CD14-positive monocyte (primary cell): ENCODE measurements around the gene CLEC4A. TPM values are rescaled to one million over a fixed set of nuclear protein-coding genes. Genes with fewer than 3 reads are reported as not detected.

Experiments used
- DNase-seq, 3 donors: peaks; one replicate each; pipeline ENCODE4 v3.0.0-alpha.2; 2011 to 2022
- H2AFZ ChIP-seq: 2 replicates; pipeline ENCODE4 v1.6.0; 2012; ENCODE audit warnings: mild to moderate bottlenecking, low read depth, low read length, inconsistent platforms; ENCODE audit not compliant: insufficient read depth, poor library complexity, severe bottlenecking
- H3K27ac ChIP-seq, 2 donors: 1 replicate in 1 of 2; 2 replicates in 1 of 2; pipeline ENCODE4 v1.5.1; 2012 to 2013; ENCODE audit warnings: low read length in 2 of 2, control low read depth in 1 of 2, inconsistent platforms in 1 of 2, low read depth in 1 of 2, mild to moderate bottlenecking in 1 of 2
- H3K27me3 ChIP-seq, 2 donors: one replicate each; pipeline versions ENCODE4 v1.6.0 to v1.6.1; 2011 to 2013; ENCODE audit warnings: low read length in 2 of 2; ENCODE audit not compliant: control insufficient read depth in 2 of 2, insufficient read depth in 2 of 2
- H3K36me3 ChIP-seq, 2 donors: replicated peaks in 1 of 2; 1 replicate in 1 of 2; 2 replicates in 1 of 2; pipeline versions ENCODE4 v1.5.1 to v1.6.1; 2012 to 2013; ENCODE audit warnings: low read length in 2 of 2, control low read depth in 1 of 2, inconsistent platforms in 1 of 2, mild to moderate bottlenecking in 1 of 2; ENCODE audit not compliant: insufficient read depth in 2 of 2, control insufficient read depth in 1 of 2
- H3K4me1 ChIP-seq, 2 donors: 1 replicate in 1 of 2; 2 replicates in 1 of 2; pipeline versions ENCODE4 v1.5.1 to v1.6.1; 2012 to 2013; ENCODE audit warnings: low read length in 2 of 2, control low read depth in 1 of 2, inconsistent platforms in 1 of 2, mild to moderate bottlenecking in 1 of 2, moderate library complexity in 1 of 2; ENCODE audit not compliant: insufficient read depth in 2 of 2, control insufficient read depth in 1 of 2
- H3K4me2 ChIP-seq: replicated peaks from 2 replicates; pipeline ENCODE3; 2012; ENCODE audit warnings: low read length, moderate library complexity, mild to moderate bottlenecking; ENCODE audit not compliant: poor library complexity, severe bottlenecking; ENCODE audit errors: extremely low read depth
- H3K4me3 ChIP-seq, 3 experiments: fragments of 200-600 bp in 1 of 3; sonication (generic) in 1 of 3; replicated peaks in 1 of 3; 1 replicate in 2 of 3; 2 replicates in 1 of 3; pipeline ENCODE4 v1.5.1; 2011 to 2013; ENCODE audit warnings: low read length in 3 of 3, mild to moderate bottlenecking in 3 of 3, control low read depth in 2 of 3, low read depth in 2 of 3, inconsistent platforms in 1 of 3, moderate library complexity in 1 of 3
- H3K79me2 ChIP-seq: 2 replicates; pipeline ENCODE4 v1.6.0; 2012; ENCODE audit warnings: mild to moderate bottlenecking, control low read depth, inconsistent platforms, low read length, moderate library complexity; ENCODE audit not compliant: insufficient read depth
- H3K9ac ChIP-seq: 2 replicates; pipeline ENCODE4 v1.6.0; 2017; ENCODE audit warnings: low read length, mild to moderate bottlenecking; ENCODE audit not compliant: insufficient read depth, poor library complexity, severe bottlenecking
- H3K9me3 ChIP-seq, 2 donors: replicated peaks in 1 of 2; 1 replicate in 1 of 2; 2 replicates in 1 of 2; pipeline versions ENCODE4 v1.5.1 to v1.6.1; 2012 to 2013; ENCODE audit warnings: low read length in 2 of 2, control low read depth in 1 of 2; ENCODE audit not compliant: control insufficient read depth in 1 of 2, insufficient read depth in 1 of 2
- H4K20me1 ChIP-seq: 2 replicates; pipeline ENCODE4 v1.6.0; 2012; ENCODE audit warnings: mild to moderate bottlenecking, low read length, control low read depth, moderate library complexity; ENCODE audit not compliant: insufficient read depth
- H3K27ac Mint-ChIP-seq, 7 donors: one replicate each; pipeline ENCODE4 v1.8.0; 2020; ENCODE audit warnings: mild to moderate bottlenecking in 7 of 7, mixed read lengths in 7 of 7, moderate library complexity in 6 of 7, inconsistent platforms in 2 of 7
- H3K27me3 Mint-ChIP-seq, 3 donors: one replicate each; pipeline ENCODE4 v1.8.0; 2021 to 2022; ENCODE audit warnings: low read depth in 3 of 3, mild to moderate bottlenecking in 3 of 3, mixed read lengths in 3 of 3, moderate library complexity in 3 of 3, inconsistent platforms in 1 of 3
- H3K36me3 Mint-ChIP-seq, 2 donors: one replicate each; pipeline ENCODE4 v1.8.0; 2020; ENCODE audit warnings: mixed read lengths in 2 of 2, inconsistent platforms in 1 of 2, mild to moderate bottlenecking in 1 of 2
- H3K4me1 Mint-ChIP-seq: one replicate; pipeline ENCODE4 v1.8.0; 2020; ENCODE audit warnings: mild to moderate bottlenecking, mixed read lengths
- H3K4me3 Mint-ChIP-seq, 2 donors: one replicate each; pipeline ENCODE4 v1.8.0; 2020; ENCODE audit warnings: mild to moderate bottlenecking in 2 of 2, mixed read lengths in 2 of 2, moderate library complexity in 1 of 2
- H3K9me3 Mint-ChIP-seq, 7 donors: one replicate each; pipeline ENCODE4 v1.8.0; 2020 to 2022; ENCODE audit warnings: mixed read lengths in 7 of 7, mild to moderate bottlenecking in 6 of 7, moderate library complexity in 6 of 7, inconsistent platforms in 2 of 7
- CTCF ChIP-seq: fragments of 200-600 bp; IDR thresholded peaks from one replicate; pipeline ENCODE4 v1.8.0; 2022; ENCODE audit warnings: antibody characterized with exemption, mild to moderate bottlenecking
- WGBS: methylation state at CpG from one replicate; pipeline ENCODE4 v1.1.5; 2013; ENCODE audit warnings: missing lambda C conversion rate; ENCODE audit not compliant: insufficient coverage; 5-methylcytosine and 5-hydroxymethylcytosine counted together
- intact Hi-C, 2 donors: fragments of 100-400 bp; cut with micrococcal nuclease; formaldehyde crosslinking; loops; one replicate each; pipeline versions ENCODE4 v1.15.0 to v1.15.1; 2023
- polyA minus RNA-seq: library from RNA; depleted of rRNA, polyadenylated mRNA; stranded (reverse); fragments of >200 nt; gene quantifications from 2 replicates; pipeline ENCODE4 v1.2.3, GENCODE V29; 2012
- polyA plus RNA-seq, 3 donors: library from polyadenylated mRNA; depleted of rRNA in 1 of 3; unstranded in 2 of 3; stranded (reverse) in 1 of 3; fragments of 300-500 nt in 2 of 3; fragments of >200 nt in 1 of 3; fragmentation: Illumina TruSeq in 2 of 3; gene quantifications; 1 replicate in 2 of 3; 2 replicates in 1 of 3; pipeline ENCODE4 v1.2.3, GENCODE V29; 2012 to 2021
- total RNA-seq, 12 experiments: library from RNA in 1 of 12; stranded (reverse) in 1 of 12; fragments of 120-200 nt in 1 of 12; gene quantifications; one replicate each; pipeline ENCODE4 v1.2.4 and lab custom pipeline; 2013 to 2026; ENCODE audit warnings: mixed read lengths in 6 of 12, inconsistent platforms in 1 of 12

The CLEC4A gene
- total RNA-seq (2013), result 233 TPM
- 100 to 1,000 TPM; 122 to 365 (median 297) TPM for polyA plus RNA-seq
- polyA minus RNA-seq, result 50.3 and 61.5 TPM in 2 replicates
- total RNA-seq (lab: John Stamatoyannopoulos, UW), result 0.34 to 6.7 (median 4.3) reads per million in 11 experiments

- peak within 1 kb of the TSS; percentile 88 to 96 for H3K4me3 Mint-ChIP-seq
- intact Hi-C loops, result no loop called here
- Histone ChIP-seq H3K27ac (peak within 1 kb of the TSS; percentile 57 to 96), H3K4me2 (peak within 1 kb of the TSS; percentile 92), H3K79me2 (peaks cover 47% of the 10 kb centered on the region), H2AFZ (peak within 1 kb of the TSS; percentile 87), H3K36me3 (peaks cover 0 to under 1% of the 10 kb centered on the region in 2 donors), H3K9ac (peak within 1 kb of the TSS; percentile 70), H3K4me3 (peak within 1 kb of the TSS; percentile 64 to 99 (median 92)), H3K4me1 (peaks cover 38 to 53% of the 10 kb centered on the region in 2 donors), H3K27me3 (no peaks in the 10 kb centered on the region), H4K20me1 (peaks cover 13% of the 10 kb centered on the region), H3K9me3 (no peaks in the 10 kb centered on the region)
- H3K27ac Mint-ChIP-seq, result peak within 1 kb of the TSS; percentile 89 to 94 (median 93)
- peaks cover 60% of the 10 kb centered on the region for H3K4me1 Mint-ChIP-seq
- H3K36me3 Mint-ChIP-seq, result peaks cover 44 to 47% of the 10 kb centered on the region in 2 donors
- peak; percentile 30 to 62 (median 44) for DNase-seq
- TF ChIP-seq CTCF, result no peak
- no CpG with 5 or more reads among the region's 5 CpGs for WGBS
- H3K27me3 Mint-ChIP-seq, result peaks cover 0 to 2% (median 2%) of the 10 kb centered on the region in 3 donors
- peaks cover 0 to 2% (median 0%) of the 10 kb centered on the region in 7 donors for H3K9me3 Mint-ChIP-seq
Observed at GRCh38 chr12:8123124-8123912, at the start of gene CLEC4A. Gene CLEC4A, plus strand, starts transcription at chr12:8123617. Its CDS starts 262 bp downstream, at chr12:8123879.

GRCh38 chr12:8075935-8076334 is 47.5 kb upstream of the CLEC4A start:
- H4K20me1 ChIP-seq, result no peaks in the 10 kb centered on the region

More at GRCh38 chr12:8075935-8076334, 47.5 kb upstream of the CLEC4A start:
- no peak for DNase-seq
- H2AFZ ChIP-seq, result no peak overlapping the region
- H3K4me2 ChIP-seq, result no peak overlapping the region
- no peaks in the 10 kb centered on the region for H3K36me3 Mint-ChIP-seq
- no peak overlapping the region for H3K4me3 Mint-ChIP-seq
- H3K4me3 ChIP-seq, result no peak overlapping the region
- no CpG with 5 or more reads among the region's 6 CpGs for WGBS
- no peak overlapping the region for H3K9ac ChIP-seq
- H3K36me3 ChIP-seq, result no peaks in the 10 kb centered on the region
- no peak overlapping the region for H3K27ac ChIP-seq
- intact Hi-C loops, result no loop called here
- H3K9me3 ChIP-seq, result no peaks in the 10 kb centered on the region
- TF ChIP-seq CTCF, result no peak
- H3K4me1 ChIP-seq, result peaks cover 45 to 69% of the 10 kb centered on the region in 2 donors
- H3K27me3 Mint-ChIP-seq, result no peaks in the 10 kb centered on the region
- peak overlapping the region in 5 of 7 donors; percentile 21 to 73 (median 54) for H3K27ac Mint-ChIP-seq
- no peaks in the 10 kb centered on the region for H3K27me3 ChIP-seq
- H3K9me3 Mint-ChIP-seq, result no peaks in the 10 kb centered on the region
- H3K79me2 ChIP-seq, result peaks cover 6% of the 10 kb centered on the region
- peaks cover 56% of the 10 kb centered on the region for H3K4me1 Mint-ChIP-seq
